GM18909 (cell line): ENCODE data around the gene MAMDC4.
"Not testable (repeated sequence)": the region's sequence is repeated elsewhere in the genome, so short reads cannot be mapped to it uniquely, and the experiment has no call there.

ENCODE experiments used
- ATAC-seq: cut with Tn5 transposase; IDR thresholded peaks from one replicate; pipeline ENCODE4 v1.9.1; 2021; ENCODE audit warnings: mild to moderate bottlenecking; ENCODE audit not compliant: unreplicated experiment, poor library complexity

The MAMDC4 gene

GRCh38 chr9:136851941-136852663 is at the start of gene MAMDC4:
Gene MAMDC4 (plus strand): TSS chr9:136852346. CDS start chr9:136852417, 71 bp downstream.
- ATAC-seq = no peak

- not testable (repeated sequence) for ATAC-seq
Measured at GRCh38 chr9:136803009-136803550, 49.1 kb upstream of the MAMDC4 start.

- no peak for ATAC-seq
Measured at GRCh38 chr9:136803551-136804508, 48.3 kb upstream of the MAMDC4 start.

GRCh38 chr9:136804509-136805206 is 47.5 kb upstream of the MAMDC4 start:
- no peak for ATAC-seq

- no peak for ATAC-seq
Measured at GRCh38 chr9:136805207-136805740, 46.9 kb upstream of the MAMDC4 start.

- no peak for ATAC-seq
Measured at GRCh38 chr9:136806067-136806466, 46.1 kb upstream of the MAMDC4 start.

- peak; percentile 3 for ATAC-seq
Measured at GRCh38 chr9:136806631-136807201, 45.4 kb upstream of the MAMDC4 start.

- peak; percentile 78 for ATAC-seq
Measured at GRCh38 chr9:136807281-136808074, 44.7 kb upstream of the MAMDC4 start, which contains the start of gene RABL6. Gene RABL6 (plus strand): TSS chr9:136807948. CDS start chr9:136808197, 249 bp downstream.

- peak; percentile 41 for ATAC-seq
Measured at GRCh38 chr9:136808075-136808805, 43.9 kb upstream of the MAMDC4 start.

- ATAC-seq = no peak
Measured at GRCh38 chr9:136808806-136809158, 43.4 kb upstream of the MAMDC4 start.

GRCh38 chr9:136814725-136815421 is 37.3 kb upstream of the MAMDC4 start:
- no peak for ATAC-seq

- no peak for ATAC-seq
Measured at GRCh38 chr9:136815422-136815782, 36.7 kb upstream of the MAMDC4 start.

GRCh38 chr9:136820971-136821825 is 30.9 kb upstream of the MAMDC4 start:
- no peak for ATAC-seq

GRCh38 chr9:136821826-136822544 is 30.2 kb upstream of the MAMDC4 start:
- ATAC-seq = no peak

GRCh38 chr9:136823136-136824046 is 28.8 kb upstream of the MAMDC4 start:
- ATAC-seq = no peak
